Neuronal stem cell (in vitro differentiated cells): ENCODE data around the gene ASPRV1.

Experiments
- DNase-seq: peaks from one replicate; pipeline ENCODE4 v3.0.0-alpha.2; 2013; ENCODE audit warnings: low spot score
- H2AFZ ChIP-seq: one replicate; pipeline ENCODE4 v1.6.1; 2013; ENCODE audit warnings: mild to moderate bottlenecking, low read length, inconsistent platforms
- H2AK5ac ChIP-seq: 2 replicates; pipeline ENCODE4 v1.6.1; 2013; ENCODE audit warnings: low read depth, mild to moderate bottlenecking, inconsistent platforms, low read length, moderate library complexity, mixed read lengths
- H2BK120ac ChIP-seq: 2 replicates; pipeline ENCODE4 v1.6.1; 2013; ENCODE audit warnings: low read depth, mild to moderate bottlenecking, inconsistent platforms, low read length, moderate library complexity, mixed read lengths
- H2BK12ac ChIP-seq: one replicate; pipeline ENCODE4 v1.6.1; 2013; ENCODE audit warnings: low read length, inconsistent platforms
- H2BK15ac ChIP-seq: 2 replicates; pipeline ENCODE4 v1.6.1; 2013; ENCODE audit warnings: mild to moderate bottlenecking, low read length, inconsistent platforms, mixed read lengths
- H2BK5ac ChIP-seq: one replicate; pipeline ENCODE4 v1.6.1; 2013; ENCODE audit warnings: inconsistent platforms, mild to moderate bottlenecking, low read length, moderate library complexity
- H3K14ac ChIP-seq: one replicate; pipeline ENCODE4 v1.6.1; 2013; ENCODE audit warnings: low read length, inconsistent platforms
- H3K18ac ChIP-seq: 2 replicates; pipeline ENCODE4 v1.6.1; 2013; ENCODE audit warnings: low read length, inconsistent platforms
- H3K23ac ChIP-seq: 2 replicates; pipeline ENCODE4 v1.6.1; 2013; ENCODE audit warnings: low read depth, mild to moderate bottlenecking, mixed read lengths, low read length, inconsistent platforms; ENCODE audit not compliant: poor library complexity
- H3K27ac ChIP-seq: replicated peaks from 3 replicates; pipeline ENCODE4 v1.5.1; 2013; ENCODE audit warnings: low read length, inconsistent platforms
- H3K27me3 ChIP-seq, 3 experiments: 2 replicates each; pipeline ENCODE4 v1.6.1; 2013; ENCODE audit warnings: low read length in 3 of 3, mild to moderate bottlenecking in 2 of 3, inconsistent platforms in 1 of 3, low read depth in 1 of 3, mixed read lengths in 1 of 3, moderate library complexity in 1 of 3; ENCODE audit not compliant: control insufficient read depth in 3 of 3, insufficient read depth in 3 of 3
- H3K36me3 ChIP-seq, 2 donors: replicated peaks in 1 of 2; 2 replicates each; pipeline ENCODE4 v1.6.1; 2013; ENCODE audit warnings: low read length in 2 of 2; ENCODE audit not compliant: control insufficient read depth in 2 of 2, insufficient read depth in 2 of 2
- H3K4ac ChIP-seq: 2 replicates; pipeline ENCODE4 v1.6.1; 2013; ENCODE audit warnings: inconsistent platforms, mild to moderate bottlenecking, low read length, moderate library complexity
- H3K4me1 ChIP-seq, 2 donors: 1 replicate in 1 of 2; 2 replicates in 1 of 2; pipeline ENCODE4 v1.6.1; 2013; ENCODE audit warnings: low read length in 2 of 2, low read depth in 1 of 2; ENCODE audit not compliant: control insufficient read depth in 2 of 2, insufficient read depth in 1 of 2
- H3K4me2 ChIP-seq: one replicate; pipeline ENCODE4 v1.6.1; 2013; ENCODE audit warnings: mild to moderate bottlenecking, low read length, inconsistent platforms; ENCODE audit not compliant: insufficient read depth, poor library complexity, severe bottlenecking
- H3K4me3 ChIP-seq, 2 donors: 2 replicates each; pipeline ENCODE4 v1.5.1; 2013; ENCODE audit warnings: low read length in 2 of 2, mild to moderate bottlenecking in 2 of 2, inconsistent platforms in 1 of 2, moderate library complexity in 1 of 2
- H3K79me1 ChIP-seq: one replicate; pipeline ENCODE4 v1.6.1; 2013; ENCODE audit warnings: low read depth, mild to moderate bottlenecking, inconsistent platforms, low read length, moderate library complexity
- H3K9ac ChIP-seq: one replicate; pipeline ENCODE4 v1.6.1; 2013; ENCODE audit warnings: mild to moderate bottlenecking, low read depth, low read length, inconsistent platforms; ENCODE audit not compliant: poor library complexity
- H3K9me3 ChIP-seq, 2 donors: replicated peaks in 1 of 2; 2 replicates each; pipeline versions ENCODE3 to v1.6.1; 2013; ENCODE audit warnings: low read length in 2 of 2, mild to moderate bottlenecking in 2 of 2, inconsistent platforms in 1 of 2, low read depth in 1 of 2, mixed read lengths in 1 of 2, moderate library complexity in 1 of 2; ENCODE audit not compliant: control insufficient read depth in 2 of 2, insufficient read depth in 1 of 2
- H4K8ac ChIP-seq: one replicate; pipeline ENCODE4 v1.6.1; 2013; ENCODE audit warnings: low read depth, mild to moderate bottlenecking, inconsistent platforms, low read length, moderate library complexity
- H4K91ac ChIP-seq: one replicate; pipeline ENCODE4 v1.6.1; 2013; ENCODE audit warnings: low read length, low read depth, mild to moderate bottlenecking, inconsistent platforms; ENCODE audit not compliant: poor library complexity
- WGBS, 2 donors: extraction: QIAGEN DNeasy Blood & Tissue Kit; methylation state at CpG; one replicate each; pipeline ENCODE4 v1.1.7; 2013; ENCODE audit warnings: missing lambda C conversion rate in 2 of 2, mixed read lengths in 1 of 2; ENCODE audit not compliant: insufficient read length in 2 of 2, insufficient replicate concordance in 1 of 2; ENCODE audit errors: extremely low coverage in 2 of 2; 5-methylcytosine and 5-hydroxymethylcytosine counted together

Gene ASPRV1

DNA sequence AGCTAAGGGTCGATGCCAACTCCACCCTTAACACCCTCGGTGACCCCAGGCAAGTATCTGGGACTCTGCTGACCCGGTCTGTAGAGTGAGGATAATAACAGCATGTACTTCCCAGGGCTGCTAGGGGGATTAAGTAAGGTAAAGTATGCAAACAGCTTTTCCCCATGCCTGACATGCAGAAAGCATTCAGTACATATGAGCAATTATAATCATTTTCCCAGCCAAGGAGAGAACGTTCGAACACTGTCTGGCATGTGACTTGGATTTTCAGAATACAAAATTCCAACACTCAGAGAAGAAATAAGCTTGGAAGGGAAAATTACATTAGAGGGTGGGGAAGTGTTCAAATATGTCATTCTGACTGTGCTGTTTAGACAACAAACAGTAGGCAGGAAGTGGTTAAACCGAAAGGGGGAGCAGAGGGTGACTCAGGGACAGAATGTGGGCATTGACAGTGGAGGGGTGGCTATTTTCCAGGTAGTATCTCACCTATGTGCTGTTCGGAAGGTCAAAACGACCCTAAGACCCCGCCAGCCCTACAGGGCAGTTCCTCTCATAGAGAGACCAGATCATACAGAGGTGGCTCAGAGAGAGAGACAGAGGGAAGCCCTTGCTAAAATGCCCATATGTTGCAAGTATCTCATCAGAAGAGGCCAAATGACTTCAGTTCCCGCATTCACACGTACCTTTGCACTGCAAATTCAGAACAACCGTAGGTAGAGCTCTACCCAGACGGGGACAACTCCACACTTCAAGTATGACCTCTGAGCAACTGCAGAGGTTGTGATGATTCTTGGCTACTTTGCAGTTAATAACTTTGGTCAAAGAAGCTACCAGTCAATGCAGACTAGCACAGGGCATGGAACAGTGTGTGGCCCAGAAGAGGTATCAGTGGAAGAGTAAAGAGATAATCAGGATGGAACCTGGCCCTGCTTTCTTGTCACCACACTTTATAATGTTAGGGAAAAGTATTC, 14.8 kb downstream of the ASPRV1 start:
- Histone ChIP-seq H2BK12ac (no peak overlapping the region), H2BK120ac (no peak overlapping the region), H4K91ac (no peak overlapping the region), H3K4me3 (no peak overlapping the region), H2AFZ (no peak overlapping the region), H3K18ac (no peak overlapping the region), H3K9ac (no peak overlapping the region), H3K27ac (no peak overlapping the region), H2AK5ac (no peak overlapping the region), H3K23ac (no peak overlapping the region), H3K9me3 (peaks cover 0 to 1% of the 10 kb centered on the region in 2 donors), H3K4me1 (peaks cover 0 to 11% of the 10 kb centered on the region in 2 donors), H3K79me1 (no peaks in the 10 kb centered on the region), H3K27me3 (no peaks in the 10 kb centered on the region), H2BK5ac (no peak overlapping the region), H3K4ac (no peak overlapping the region), H3K4me2 (no peak overlapping the region), H3K36me3 (peaks cover 0 to 3% of the 10 kb centered on the region in 2 donors), H3K14ac (no peak overlapping the region), H2BK15ac (no peak overlapping the region), H4K8ac (no peak overlapping the region)
- DNase-seq: no peak
- WGBS, 2 donors: no CpG with 5 or more reads among the region's 13 CpGs

DNA sequence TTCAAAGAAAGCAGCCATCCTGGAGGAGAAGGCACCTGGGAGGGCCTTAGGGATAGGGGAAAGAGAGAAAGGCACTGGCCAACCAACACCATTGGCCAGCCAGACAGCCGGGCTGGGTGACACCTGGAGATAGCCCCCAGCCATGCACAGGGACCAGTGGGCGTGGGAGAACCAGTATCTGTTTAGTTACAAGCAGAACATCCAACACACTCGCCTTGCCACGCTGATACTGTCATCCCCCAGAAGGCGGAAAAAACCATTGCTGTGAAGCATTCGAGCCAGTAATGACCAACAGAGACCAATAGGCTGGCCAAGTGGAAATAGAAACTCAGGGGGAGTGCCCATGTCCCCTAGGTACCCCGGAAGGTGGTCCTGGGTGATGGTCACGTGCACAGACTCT, 15.5 kb downstream of the ASPRV1 start:
- H3K27ac ChIP-seq: no peak overlapping the region

DNA sequence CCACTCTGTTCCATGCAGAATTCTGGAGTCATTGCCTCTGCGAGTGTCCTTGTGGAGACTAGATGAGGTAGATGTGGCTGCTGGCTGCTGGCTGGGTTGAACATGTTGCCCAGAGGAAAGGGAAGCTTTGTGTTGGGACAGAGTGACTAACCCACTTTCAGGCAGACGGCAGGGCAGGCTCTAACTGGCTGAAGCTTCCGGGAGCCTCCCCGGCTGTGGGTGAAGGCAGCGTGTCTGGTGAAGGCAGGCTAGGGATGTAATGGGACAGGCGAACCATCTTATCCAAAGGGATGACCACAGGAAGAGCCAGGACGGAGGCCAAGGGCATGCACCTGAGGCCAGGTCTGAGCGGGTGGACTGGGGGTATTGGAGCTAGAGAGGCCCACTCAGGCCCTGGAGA, 16.0 kb downstream of the ASPRV1 start:
- peak overlapping the region; percentile 7 for H2BK5ac ChIP-seq
- H3K27me3 ChIP-seq: no peaks in the 10 kb centered on the region
- no peak for DNase-seq
- no peak overlapping the region for H2BK15ac ChIP-seq
- H2AK5ac ChIP-seq: no peak overlapping the region
- H3K4me1 ChIP-seq: peaks cover 4 to 14% of the 10 kb centered on the region in 2 donors
- no peak overlapping the region for H3K4ac ChIP-seq
- no peak overlapping the region for H3K4me2 ChIP-seq
- no peak overlapping the region for H3K9ac ChIP-seq
- no CpG with 5 or more reads among the region's 8 CpGs for WGBS, 2 donors
- no peaks in the 10 kb centered on the region for H3K79me1 ChIP-seq
- peaks cover 0 to 1% of the 10 kb centered on the region in 2 donors for H3K9me3 ChIP-seq
- no peak overlapping the region for H2BK120ac ChIP-seq
- H3K23ac ChIP-seq: no peak overlapping the region
- H3K14ac ChIP-seq: no peak overlapping the region
- H3K4me3 ChIP-seq: no peak overlapping the region
- peaks cover 0 to 3% of the 10 kb centered on the region in 2 donors for H3K36me3 ChIP-seq
- peak overlapping the region; percentile 75 for H2BK12ac ChIP-seq
- no peak overlapping the region for H4K91ac ChIP-seq
- no peak overlapping the region for H4K8ac ChIP-seq
- no peak overlapping the region for H3K27ac ChIP-seq
- peak overlapping the region; percentile 15 for H3K18ac ChIP-seq
- H2AFZ ChIP-seq: no peak overlapping the region

More for the DNA sequence above, 15.5 kb downstream of the ASPRV1 start:
- H4K91ac ChIP-seq: no peak overlapping the region
- H4K8ac ChIP-seq: no peak overlapping the region
- H3K18ac ChIP-seq: no peak overlapping the region
- no peaks in the 10 kb centered on the region for H3K79me1 ChIP-seq
- no peak overlapping the region for H3K9ac ChIP-seq
- H2AK5ac ChIP-seq: no peak overlapping the region
- peaks cover 0 to 1% of the 10 kb centered on the region in 2 donors for H3K9me3 ChIP-seq
- H3K4me2 ChIP-seq: no peak overlapping the region
- H2AFZ ChIP-seq: no peak overlapping the region
- peaks cover 0 to 12% of the 10 kb centered on the region in 2 donors for H3K4me1 ChIP-seq
- peak overlapping the region; percentile 36 for H2BK12ac ChIP-seq
- H2BK120ac ChIP-seq: no peak overlapping the region
- WGBS, 2 donors: no CpG with 5 or more reads among the region's 8 CpGs
- no peak overlapping the region for H3K4ac ChIP-seq
- peaks cover 0 to 3% of the 10 kb centered on the region in 2 donors for H3K36me3 ChIP-seq
- H3K4me3 ChIP-seq: no peak overlapping the region
- no peak overlapping the region for H3K23ac ChIP-seq
- no peak for DNase-seq
- H2BK15ac ChIP-seq: no peak overlapping the region
- H3K27me3 ChIP-seq: no peaks in the 10 kb centered on the region
- H2BK5ac ChIP-seq: peak overlapping the region; percentile 7
- no peak overlapping the region for H3K14ac ChIP-seq

DNA sequence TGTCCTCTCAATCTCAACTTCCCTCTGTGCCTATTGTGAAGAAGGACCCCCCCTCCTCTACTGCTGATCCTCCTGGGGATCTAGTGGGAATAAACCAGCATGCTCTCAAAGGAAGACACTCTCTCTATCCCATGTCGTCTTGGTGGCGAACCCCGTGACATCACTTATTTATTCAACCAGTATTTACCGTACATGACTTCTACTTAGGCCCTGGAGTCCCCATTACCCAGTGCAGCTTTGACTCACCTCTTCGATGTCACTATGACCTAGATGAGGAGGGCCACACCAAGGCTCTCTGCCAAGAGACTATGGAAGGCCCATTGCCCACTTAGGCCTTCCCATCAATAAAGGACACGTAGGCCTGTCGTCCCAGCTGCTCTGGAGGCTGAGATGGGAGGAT, 16.7 kb downstream of the ASPRV1 start:
- H2AFZ ChIP-seq: no peak overlapping the region
- DNase-seq: no peak
- no peak overlapping the region for H4K8ac ChIP-seq
- H3K27me3 ChIP-seq: no peaks in the 10 kb centered on the region
- WGBS, 2 donors: no CpG with 5 or more reads among the region's 7 CpGs
- H2BK120ac ChIP-seq: no peak overlapping the region
- no peak overlapping the region for H3K23ac ChIP-seq
- H2BK5ac ChIP-seq: no peak overlapping the region
- no peak overlapping the region for H3K4me2 ChIP-seq
- H3K18ac ChIP-seq: no peak overlapping the region
- no peak overlapping the region for H3K4ac ChIP-seq
- peaks cover 9 to 13% of the 10 kb centered on the region in 2 donors for H3K4me1 ChIP-seq
- no peaks in the 10 kb centered on the region for H3K79me1 ChIP-seq
- H3K27ac ChIP-seq: no peak overlapping the region
- H4K91ac ChIP-seq: no peak overlapping the region
- H3K36me3 ChIP-seq: peaks cover 0 to 3% of the 10 kb centered on the region in 2 donors
- H3K14ac ChIP-seq: no peak overlapping the region
- H3K9me3 ChIP-seq: peaks cover 0 to 1% of the 10 kb centered on the region in 2 donors
- H3K4me3 ChIP-seq: no peak overlapping the region
- H2BK12ac ChIP-seq: no peak overlapping the region
- no peak overlapping the region for H2AK5ac ChIP-seq
- no peak overlapping the region for H2BK15ac ChIP-seq
- no peak overlapping the region for H3K9ac ChIP-seq
